Smooth muscle cell (in vitro differentiated cells): ENCODE results near the gene VSTM2A. TPM values are rescaled to one million over a fixed set of nuclear protein-coding genes. Genes with fewer than 3 reads are reported as not detected.

Experiments
- DNase-seq: peaks from one replicate; lab custom pipeline; 2025; ENCODE audit not compliant: unreplicated experiment; lab: John Stamatoyannopoulos, UW
- H2AFZ ChIP-seq: fragments of 200-600 bp; sonication (generic); 2 replicates; pipeline ENCODE4 v1.6.0; 2016; ENCODE audit warnings: antibody characterized with exemption, low read depth, mild to moderate bottlenecking
- H3F3A ChIP-seq: fragments of 200-600 bp; sonication (generic); 2 replicates; pipeline ENCODE4 v1.6.0; 2017; ENCODE audit warnings: antibody characterized with exemption, low read depth
- H3K27ac ChIP-seq: fragments of 200-600 bp; sonication (generic); 2 replicates; pipeline ENCODE4 v1.5.1; 2016; ENCODE audit warnings: low read depth, mild to moderate bottlenecking
- H3K27me3 ChIP-seq: fragments of 200-600 bp; sonication (generic); 2 replicates; pipeline ENCODE4 v1.6.1; 2016; ENCODE audit warnings: low read depth, mild to moderate bottlenecking
- H3K36me3 ChIP-seq: fragments of 200-600 bp; sonication (generic); 2 replicates; pipeline ENCODE4 v1.5.1; 2016; ENCODE audit warnings: low read depth
- H3K4me1 ChIP-seq: fragments of 200-600 bp; sonication (generic); 2 replicates; pipeline ENCODE4 v1.5.1; 2016; ENCODE audit warnings: low read depth
- H3K4me2 ChIP-seq: fragments of 200-600 bp; sonication (generic); 2 replicates; pipeline ENCODE4 v1.6.0; 2016; ENCODE audit warnings: mild to moderate bottlenecking
- H3K4me3 ChIP-seq: fragments of 200-600 bp; sonication (generic); 2 replicates; pipeline ENCODE4 v1.5.1; 2016; ENCODE audit warnings: mild to moderate bottlenecking
- H3K79me2 ChIP-seq: fragments of 200-600 bp; sonication (generic); 2 replicates; pipeline ENCODE4 v1.6.0; 2016; ENCODE audit warnings: low read depth, mild to moderate bottlenecking
- H3K9ac ChIP-seq: fragments of 200-600 bp; sonication (generic); 2 replicates; pipeline ENCODE4 v1.6.0; 2016; ENCODE audit warnings: low read depth
- H3K9me3 ChIP-seq: fragments of 200-600 bp; sonication (generic); replicated peaks from 2 replicates; pipeline ENCODE4 v1.5.1; 2016; ENCODE audit warnings: low read depth
- H4K20me1 ChIP-seq: fragments of 200-600 bp; sonication (generic); 2 replicates; pipeline ENCODE4 v1.6.0; 2016; ENCODE audit warnings: low read depth
- WGBS: methylation state at CpG from one replicate; pipeline ENCODE4 v1.1.7; 2016; ENCODE audit warnings: low lambda C conversion rate; 5-methylcytosine and 5-hydroxymethylcytosine counted together
- polyA plus RNA-seq: library from polyadenylated mRNA; unstranded; fragments of >200 nt; fragmentation: Nextera tagmentation; extraction: Ambion mirVana; gene quantifications from 2 replicates; pipeline ENCODE4 v1.2.1, GENCODE V29; 2016
- total RNA-seq: library from RNA; depleted of rRNA; stranded (reverse); fragments of >200 nt; gene quantifications from 2 replicates; pipeline ENCODE4 v1.2.3, GENCODE V29; 2014
- TF ChIP-seq, protein P1 (sequence below): fragments of 200-600 bp; sonication (generic); IDR thresholded peaks from 2 replicates; pipeline ENCODE4 v1.5.1; 2017; ENCODE audit warnings: borderline replicate concordance, mild to moderate bottlenecking, antibody characterized with exemption; ENCODE audit not compliant: insufficient read depth, poor library complexity, severe bottlenecking

Gene VSTM2A
- total and polyA plus RNA-seq, 2 experiments from 2014 or later: 0.22 TPM; not detected in 1

DNA sequence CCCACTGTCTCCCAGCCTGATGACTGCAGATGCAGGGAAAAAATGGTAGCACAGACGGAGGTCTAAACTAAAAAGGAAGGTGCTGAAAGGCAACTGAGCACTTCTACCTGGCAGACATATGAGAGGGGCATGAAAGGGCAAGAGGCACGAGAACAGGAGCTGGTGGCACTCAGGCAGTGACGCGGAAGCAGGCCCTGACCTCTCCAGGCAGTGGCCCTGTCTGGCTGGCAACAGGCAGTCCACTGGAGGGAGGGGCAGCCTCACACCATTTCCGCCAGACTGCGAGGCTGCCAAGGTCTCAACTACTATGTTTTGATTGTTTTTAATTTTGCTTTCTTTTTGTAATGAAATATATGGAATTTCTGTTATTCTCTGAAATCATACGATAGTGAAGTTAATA, 23.3 kb downstream of the VSTM2A start:
- Histone ChIP-seq H4K20me1 (no peaks in the 10 kb centered on the region), H3K4me3 (no peak overlapping the region), H3K9me3 (no peaks in the 10 kb centered on the region), H3K9ac (no peak overlapping the region), H3K27ac (no peak overlapping the region), H3F3A (no peaks in the 10 kb centered on the region), H3K27me3 (no peaks in the 10 kb centered on the region), H3K4me1 (no peaks in the 10 kb centered on the region), H3K36me3 (no peaks in the 10 kb centered on the region), H2AFZ (no peak overlapping the region), H3K79me2 (no peaks in the 10 kb centered on the region), H3K4me2 (no peak overlapping the region)
- TF ChIP-seq, protein P1, sequence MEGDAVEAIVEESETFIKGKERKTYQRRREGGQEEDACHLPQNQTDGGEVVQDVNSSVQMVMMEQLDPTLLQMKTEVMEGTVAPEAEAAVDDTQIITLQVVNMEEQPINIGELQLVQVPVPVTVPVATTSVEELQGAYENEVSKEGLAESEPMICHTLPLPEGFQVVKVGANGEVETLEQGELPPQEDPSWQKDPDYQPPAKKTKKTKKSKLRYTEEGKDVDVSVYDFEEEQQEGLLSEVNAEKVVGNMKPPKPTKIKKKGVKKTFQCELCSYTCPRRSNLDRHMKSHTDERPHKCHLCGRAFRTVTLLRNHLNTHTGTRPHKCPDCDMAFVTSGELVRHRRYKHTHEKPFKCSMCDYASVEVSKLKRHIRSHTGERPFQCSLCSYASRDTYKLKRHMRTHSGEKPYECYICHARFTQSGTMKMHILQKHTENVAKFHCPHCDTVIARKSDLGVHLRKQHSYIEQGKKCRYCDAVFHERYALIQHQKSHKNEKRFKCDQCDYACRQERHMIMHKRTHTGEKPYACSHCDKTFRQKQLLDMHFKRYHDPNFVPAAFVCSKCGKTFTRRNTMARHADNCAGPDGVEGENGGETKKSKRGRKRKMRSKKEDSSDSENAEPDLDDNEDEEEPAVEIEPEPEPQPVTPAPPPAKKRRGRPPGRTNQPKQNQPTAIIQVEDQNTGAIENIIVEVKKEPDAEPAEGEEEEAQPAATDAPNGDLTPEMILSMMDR: no peak
- DNase-seq: no peak
- WGBS: 95% methylated on average over 7 of the region's 7 CpGs

DNA sequence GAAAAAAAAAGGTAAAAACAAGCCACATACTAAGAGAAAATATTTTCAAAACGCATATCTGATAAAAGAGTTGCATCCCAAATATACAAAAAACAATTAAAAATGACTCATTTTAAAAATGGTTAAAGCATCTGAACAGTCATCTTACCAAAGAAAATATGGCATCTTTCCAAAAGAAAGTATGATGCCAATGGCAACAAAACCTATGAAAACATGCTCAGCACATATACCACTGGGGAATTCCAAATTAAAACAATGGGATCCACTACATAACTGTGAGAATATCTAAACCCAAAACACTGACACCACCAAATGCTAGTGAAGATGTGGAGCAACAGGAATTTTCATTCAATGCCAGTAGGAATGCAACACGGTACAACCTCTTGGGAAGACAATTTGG, 39.3 kb downstream of the VSTM2A start:
- no peak overlapping the region for H3K27ac ChIP-seq
- H3F3A ChIP-seq: no peaks in the 10 kb centered on the region
- no peak overlapping the region for H3K4me2 ChIP-seq
- H3K4me3 ChIP-seq: no peak overlapping the region
- no peak overlapping the region for H2AFZ ChIP-seq
- no peaks in the 10 kb centered on the region for H3K36me3 ChIP-seq
- no peaks in the 10 kb centered on the region for H3K79me2 ChIP-seq
- TF ChIP-seq, protein P1: no peak
- WGBS: 73% methylated on average over 2 of the region's 2 CpGs
- H4K20me1 ChIP-seq: no peaks in the 10 kb centered on the region
- H3K4me1 ChIP-seq: no peaks in the 10 kb centered on the region
- no peaks in the 10 kb centered on the region for H3K9me3 ChIP-seq
- no peaks in the 10 kb centered on the region for H3K27me3 ChIP-seq
- H3K9ac ChIP-seq: no peak overlapping the region
- DNase-seq: no peak

DNA sequence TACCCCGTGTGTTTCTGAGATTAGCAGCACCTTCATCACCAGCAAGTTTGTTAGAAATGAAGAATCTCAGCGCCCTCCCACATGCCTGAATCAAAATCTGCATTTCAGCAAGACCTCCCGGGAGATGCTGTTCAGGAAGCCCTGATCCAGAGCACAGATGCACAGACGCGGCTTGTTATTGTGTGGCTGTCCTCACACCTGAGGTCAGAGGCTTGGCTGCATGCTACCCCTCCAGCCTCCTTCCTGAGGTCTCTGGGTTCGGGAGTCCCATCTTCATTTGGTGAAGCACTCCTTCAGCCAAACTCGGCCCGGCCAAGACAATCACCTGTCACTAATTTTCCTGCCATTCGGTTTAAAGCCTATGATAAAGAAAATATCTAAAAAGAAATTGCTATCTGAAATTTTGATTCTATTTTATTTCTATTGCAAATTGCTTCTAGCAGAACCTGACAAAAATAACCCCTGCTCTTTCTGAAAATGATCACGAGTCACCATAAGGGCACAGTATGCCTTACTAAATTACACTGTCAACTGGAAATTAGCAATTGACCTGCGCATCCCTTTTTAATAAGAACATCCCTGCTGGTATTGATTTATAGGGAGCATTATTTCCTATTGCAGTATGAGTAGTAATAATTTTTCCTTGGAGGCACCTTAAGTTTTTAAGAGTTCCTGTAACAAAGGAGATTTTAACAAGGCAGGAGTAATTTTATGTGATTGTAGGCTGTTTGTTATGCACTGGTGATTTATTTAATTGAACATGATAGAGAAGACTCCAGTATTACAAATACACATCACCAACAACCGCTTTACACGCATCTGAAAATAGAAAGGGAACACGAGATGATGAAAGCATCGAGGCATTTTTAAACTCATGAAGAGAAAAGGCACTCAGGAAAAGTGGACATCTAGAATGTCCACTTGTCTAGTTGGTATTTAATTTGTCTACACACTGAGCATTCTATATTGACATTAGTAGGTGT, 49.5 kb downstream of the VSTM2A start:
- no peaks in the 10 kb centered on the region for H3K9me3 ChIP-seq
- H3K4me3 ChIP-seq: no peak overlapping the region
- TF ChIP-seq, protein P1: no peak
- no peaks in the 10 kb centered on the region for H3K4me1 ChIP-seq
- peaks cover 5% of the 10 kb centered on the region for H3K27me3 ChIP-seq
- no peak overlapping the region for H3K9ac ChIP-seq
- H3K79me2 ChIP-seq: no peaks in the 10 kb centered on the region
- no peak for DNase-seq
- H3K27ac ChIP-seq: no peak overlapping the region
- H3K4me2 ChIP-seq: no peak overlapping the region
- WGBS: 91% methylated on average over 15 of the region's 15 CpGs
- H2AFZ ChIP-seq: no peak overlapping the region
- no peaks in the 10 kb centered on the region for H4K20me1 ChIP-seq
- no peaks in the 10 kb centered on the region for H3K36me3 ChIP-seq
- no peaks in the 10 kb centered on the region for H3F3A ChIP-seq
